GM18505 (cell line): Measurements from ENCODE around the gene DYNLT2B.

Experiments used
- ATAC-seq: cut with Tn5 transposase; IDR thresholded peaks from one replicate; pipeline ENCODE4 v1.9.1; 2021; ENCODE audit not compliant: unreplicated experiment
- POLR2A ChIP-seq: IDR thresholded peaks from 4 replicates; pipeline ENCODE4 v1.6.1; 2011; ENCODE audit warnings: borderline replicate concordance; ENCODE audit not compliant: insufficient read depth, insufficient read length; ENCODE audit errors: extremely low read depth

The DYNLT2B gene

GRCh38 chr3:196339493-196340254 lies 21.6 kb upstream of the DYNLT2B start:
- no peak for ATAC-seq
- TF ChIP-seq POLR2A: no peak

- no peak for ATAC-seq
- TF ChIP-seq POLR2A: no peak
Measured at GRCh38 chr3:196339044-196339443, 21.0 kb upstream of the DYNLT2B start.

- no peak for ATAC-seq
- no peak for TF ChIP-seq POLR2A
Measured at GRCh38 chr3:196336319-196337145, 18.5 kb upstream of the DYNLT2B start.

GRCh38 chr3:196335503-196335948 lies 17.5 kb upstream of the DYNLT2B start:
- no peak for ATAC-seq
- no peak for TF ChIP-seq POLR2A

GRCh38 chr3:196334982-196335381 lies 16.9 kb upstream of the DYNLT2B start:
- no peak for ATAC-seq

GRCh38 chr3:196332168-196332567 lies 14.1 kb upstream of the DYNLT2B start:
- no peak for ATAC-seq

More at GRCh38 chr3:196334982-196335381, 16.9 kb upstream of the DYNLT2B start:
- TF ChIP-seq POLR2A: no peak

GRCh38 chr3:196327405-196327804 lies 9.4 kb upstream of the DYNLT2B start:
- ATAC-seq: no peak
- TF ChIP-seq POLR2A: no peak

More at GRCh38 chr3:196332168-196332567, 14.1 kb upstream of the DYNLT2B start:
- TF ChIP-seq POLR2A: no peak

- no peak for ATAC-seq
- no peak for TF ChIP-seq POLR2A
Measured at GRCh38 chr3:196326936-196327335, 8.9 kb upstream of the DYNLT2B start.

- ATAC-seq: no peak
Measured at GRCh38 chr3:196323691-196324090, 5.7 kb upstream of the DYNLT2B start.

GRCh38 chr3:196323016-196323415 lies 5.0 kb upstream of the DYNLT2B start:
- no peak for TF ChIP-seq POLR2A
- no peak for ATAC-seq

More at GRCh38 chr3:196323691-196324090, 5.7 kb upstream of the DYNLT2B start:
- no peak for TF ChIP-seq POLR2A

GRCh38 chr3:196321162-196321561 lies 3.1 kb upstream of the DYNLT2B start:
- no peak for ATAC-seq
- TF ChIP-seq POLR2A: no peak

- no peak for TF ChIP-seq POLR2A
- ATAC-seq: no peak
Measured at GRCh38 chr3:196320137-196320536, 2.1 kb upstream of the DYNLT2B start.

- peak; percentile 39 for ATAC-seq
Measured at GRCh38 chr3:196316799-196317686, 997 bp downstream of the DYNLT2B start.
